Measurements from ENCODE around the gene CCDC91.
"Not testable (repeated sequence)": the region's sequence is repeated elsewhere in the genome, so short reads cannot be mapped to it uniquely, and the experiment has no call there.

The CCDC91 gene

DNA sequence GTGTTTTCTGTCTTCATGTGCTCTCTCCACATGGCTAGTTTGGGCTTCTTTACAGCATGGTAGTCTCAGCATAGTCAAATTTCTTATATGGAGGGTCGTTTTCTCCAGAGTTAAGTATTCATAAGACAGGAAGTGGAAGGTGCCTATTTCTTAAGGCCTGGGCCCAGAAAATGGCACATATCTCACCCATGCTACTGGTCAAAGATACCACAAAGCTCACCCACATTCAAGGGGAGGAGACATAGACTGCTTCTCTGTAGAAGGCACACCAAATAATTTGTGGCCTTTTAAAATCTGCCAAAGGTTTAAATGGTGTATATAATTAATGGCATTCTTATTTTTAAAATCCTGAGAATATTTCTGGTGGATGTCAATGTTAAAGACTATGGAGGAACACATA lies 44.8 kb downstream of the CCDC91 start:
- no peak for DNase-seq

DNA sequence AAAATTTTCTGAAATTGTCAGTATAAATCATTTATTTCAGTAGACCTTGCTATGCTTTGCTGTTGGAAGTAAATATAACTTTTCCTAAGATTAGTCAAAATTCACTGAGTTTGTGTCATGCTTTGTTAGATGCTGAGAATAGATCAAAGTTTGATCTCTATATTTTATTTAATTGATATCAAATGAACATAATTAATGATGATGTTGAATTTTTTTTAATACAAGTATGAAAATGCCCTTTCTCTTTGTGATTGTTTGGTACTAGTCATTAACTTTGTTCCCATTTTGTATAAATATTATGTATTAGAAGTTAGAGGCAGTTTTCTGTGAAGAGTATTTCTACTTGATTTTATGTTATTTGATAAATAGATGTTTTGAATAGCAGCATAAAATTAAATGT lies 45.7 kb downstream of the CCDC91 start:
- no peak for DNase-seq

DNA sequence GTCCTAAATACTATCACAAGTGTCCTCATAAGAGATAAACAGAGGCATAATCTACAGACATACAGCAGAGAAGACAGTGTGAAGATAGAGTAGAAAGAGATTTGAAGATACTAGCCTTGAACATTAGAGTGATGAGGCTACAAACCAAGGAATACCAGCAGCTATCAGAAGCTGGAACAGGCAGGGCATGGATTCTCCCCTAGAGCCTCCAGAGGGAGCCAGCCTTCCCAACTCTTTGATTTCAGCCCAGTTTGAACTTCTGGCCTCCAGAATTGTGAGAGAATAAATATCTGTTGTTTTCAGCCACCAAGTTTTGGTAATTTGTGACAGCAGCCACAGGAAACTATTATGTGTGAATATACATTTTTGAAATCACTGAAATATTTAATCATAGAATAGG lies 47.2 kb downstream of the CCDC91 start:
- no peak for DNase-seq

DNA sequence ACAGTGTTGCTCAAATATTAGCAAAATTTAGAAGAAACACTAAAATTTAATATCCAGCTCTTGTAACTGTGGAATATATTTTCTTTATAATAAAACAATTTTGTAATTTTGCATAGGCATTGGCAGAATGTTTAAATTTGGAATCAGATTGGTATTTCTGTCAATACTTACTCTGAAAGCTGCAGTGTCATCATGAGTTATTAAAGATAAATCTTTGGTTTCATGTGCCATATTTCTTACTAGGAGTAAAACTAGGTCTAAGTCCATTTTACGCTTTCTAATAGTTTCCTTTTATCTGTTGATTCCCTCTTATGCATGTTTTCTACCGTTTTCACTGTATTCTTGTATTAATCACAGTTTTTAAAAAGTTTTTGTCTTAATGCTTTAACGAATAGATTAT lies 49.7 kb downstream of the CCDC91 start:
- no peak for DNase-seq

DNA sequence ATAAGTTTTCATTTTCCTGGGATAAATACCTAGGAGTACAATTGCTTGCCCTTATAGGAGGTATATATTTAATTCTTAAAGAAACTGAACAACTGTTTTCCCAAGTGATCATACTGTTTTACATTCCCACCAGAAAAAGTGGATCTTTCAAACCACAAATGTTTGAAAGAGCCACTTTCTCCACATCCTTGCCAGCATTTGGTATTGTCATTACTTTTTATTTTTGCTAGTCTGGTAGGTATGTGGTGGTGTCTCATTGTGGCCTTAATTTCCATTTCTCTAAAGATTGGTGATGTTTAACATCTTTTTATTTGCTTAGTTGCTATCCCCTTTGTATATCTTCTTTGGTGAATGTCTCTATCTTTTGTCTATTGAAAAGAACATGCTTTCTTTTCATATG lies 50.6 kb downstream of the CCDC91 start:
- DNase-seq = no peak

DNA sequence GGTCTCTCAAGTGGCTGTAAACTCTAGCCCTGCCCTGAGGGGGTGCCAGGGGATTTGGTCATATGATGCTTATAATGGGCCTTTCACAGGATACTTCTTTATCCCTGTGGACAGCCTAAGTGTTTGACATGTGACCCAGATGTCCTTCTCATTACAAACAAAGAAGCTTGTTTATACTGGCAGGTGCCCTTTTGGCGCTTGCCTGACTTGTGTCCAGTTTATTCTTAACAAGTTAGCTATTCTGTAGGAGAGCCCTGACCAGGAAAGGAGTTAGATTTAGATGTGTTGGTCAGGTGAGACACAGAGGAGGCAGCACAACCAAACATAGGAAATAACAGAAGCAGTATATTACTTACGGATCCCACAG lies 51.9 kb downstream of the CCDC91 start:
- DNase-seq = no peak

DNA sequence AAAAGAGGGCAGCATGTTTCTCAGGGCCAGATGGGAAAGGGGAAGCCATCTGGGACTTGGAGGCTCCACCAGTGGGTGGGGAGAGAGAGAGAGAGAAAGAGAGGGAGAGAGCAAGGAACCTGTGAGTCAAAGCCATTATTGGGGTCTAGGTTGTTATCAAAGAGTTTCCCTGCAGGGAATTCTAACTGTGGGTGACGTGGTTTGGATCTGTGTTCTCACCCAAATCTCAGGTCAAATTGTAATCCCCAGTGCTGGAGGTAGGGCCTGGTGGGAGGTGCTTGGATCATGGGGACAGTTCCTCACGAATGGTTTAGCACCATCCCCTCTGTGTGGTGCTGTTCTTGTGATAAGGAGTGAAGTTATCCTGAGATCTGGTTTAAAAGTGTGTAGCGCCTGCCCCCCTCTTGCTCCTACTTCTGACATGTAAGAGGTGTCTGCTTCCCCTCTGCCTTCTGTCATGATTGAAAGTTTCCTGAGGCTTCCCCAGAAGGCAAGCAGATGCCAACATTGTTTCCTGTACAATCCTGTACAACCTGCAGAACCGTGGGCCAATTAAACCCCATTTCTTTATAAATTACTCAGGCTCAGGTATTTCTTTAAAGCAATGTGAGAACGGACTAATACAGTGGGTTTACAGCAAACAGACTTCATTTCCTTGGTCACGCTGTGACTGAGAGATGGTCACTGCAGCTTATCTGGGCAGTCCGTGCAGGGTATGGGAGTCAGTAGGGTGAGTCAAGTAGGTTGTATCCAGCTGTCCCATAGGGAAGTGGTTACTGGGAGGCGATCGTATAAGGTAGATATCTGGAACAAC lies 52.4 kb downstream of the CCDC91 start:
- DNase-seq = no peak

DNA sequence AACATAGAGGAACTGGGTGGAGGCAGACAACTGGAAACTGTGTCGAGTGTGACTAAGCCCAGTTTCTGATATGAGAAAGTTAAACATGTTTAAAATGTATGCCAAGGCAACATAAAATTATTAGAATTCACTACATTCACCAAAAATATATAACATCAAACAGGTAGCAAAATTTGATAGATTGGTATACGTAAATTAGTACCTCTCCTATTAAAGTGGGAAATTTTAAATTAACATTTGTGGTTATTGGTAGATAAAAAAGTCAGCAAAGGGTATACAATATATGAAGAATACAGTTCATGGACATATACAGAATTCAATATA lies 53.0 kb downstream of the CCDC91 start:
- no peak for DNase-seq

DNA sequence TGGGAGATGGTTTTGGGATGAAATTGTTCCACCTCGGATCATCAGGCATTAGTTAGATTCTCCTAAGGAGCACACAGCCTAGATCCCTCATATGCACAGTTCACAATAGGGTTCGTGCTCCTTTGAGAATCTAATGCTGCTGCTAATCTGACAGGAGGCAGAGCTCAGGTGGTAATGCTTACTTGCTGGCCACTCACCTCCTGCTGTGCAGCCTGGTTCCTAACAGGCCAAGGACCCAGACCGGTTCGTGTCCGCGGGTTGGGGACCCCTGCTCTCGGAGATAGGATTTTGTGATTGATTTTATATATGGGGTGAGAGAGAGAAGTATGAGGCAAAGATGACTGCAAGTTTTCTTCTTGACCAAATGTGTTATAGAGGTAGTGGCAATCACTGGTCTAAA lies 57.5 kb downstream of the CCDC91 start:
- no peak for DNase-seq

DNA sequence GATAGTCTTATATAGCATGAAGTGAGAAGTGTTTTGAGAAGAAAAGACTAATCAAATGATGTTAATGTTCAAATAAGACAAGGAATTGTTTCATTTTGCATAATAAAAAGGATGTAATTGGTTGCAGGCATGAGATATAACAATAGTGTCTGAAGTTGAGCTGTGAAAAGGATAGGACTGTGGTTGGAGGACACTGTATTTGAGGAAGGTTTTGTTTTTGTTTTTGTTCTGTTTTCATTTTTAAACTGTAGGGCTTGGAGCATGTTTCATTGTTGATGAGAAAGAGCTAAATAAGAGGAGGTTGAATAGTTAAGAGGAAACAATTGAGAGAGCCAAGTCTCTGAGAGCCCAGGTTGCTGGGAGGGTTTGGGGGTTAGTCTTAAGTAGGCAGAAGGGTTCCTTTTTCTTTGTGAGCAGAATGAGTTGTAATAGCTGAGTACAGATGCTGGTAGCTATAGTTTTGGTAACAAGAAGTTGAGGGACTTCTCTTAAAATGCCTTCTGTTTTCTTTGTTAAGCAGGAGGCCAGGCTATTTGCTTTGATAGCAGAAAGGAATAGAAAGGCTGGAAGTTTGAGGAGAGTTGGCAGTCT lies 58.4 kb downstream of the CCDC91 start:
- no peak for DNase-seq

DNA sequence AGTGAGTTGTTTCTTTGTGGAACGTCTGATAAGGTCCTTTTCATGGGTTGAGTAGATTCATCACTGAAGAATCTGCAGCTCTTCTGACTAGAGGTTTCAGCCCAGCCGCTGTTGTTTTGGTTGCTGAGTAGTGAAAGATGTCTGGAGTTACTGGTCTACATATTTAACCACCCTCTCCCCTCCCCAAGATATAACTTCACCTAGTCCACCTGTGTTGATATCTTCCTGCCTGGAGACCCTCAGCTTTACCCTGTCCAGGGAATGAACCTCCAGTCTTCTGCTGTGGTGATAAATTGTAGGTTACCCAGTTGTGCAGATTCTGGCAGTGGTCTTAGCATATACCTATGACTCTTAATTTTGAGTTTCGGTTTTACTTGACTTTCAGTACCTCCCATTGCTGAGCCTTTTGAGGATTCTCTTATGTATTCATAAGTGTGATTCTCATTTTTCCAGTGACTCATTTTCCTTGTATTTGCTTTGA lies 62.9 kb downstream of the CCDC91 start:
- DNase-seq = no peak

DNA sequence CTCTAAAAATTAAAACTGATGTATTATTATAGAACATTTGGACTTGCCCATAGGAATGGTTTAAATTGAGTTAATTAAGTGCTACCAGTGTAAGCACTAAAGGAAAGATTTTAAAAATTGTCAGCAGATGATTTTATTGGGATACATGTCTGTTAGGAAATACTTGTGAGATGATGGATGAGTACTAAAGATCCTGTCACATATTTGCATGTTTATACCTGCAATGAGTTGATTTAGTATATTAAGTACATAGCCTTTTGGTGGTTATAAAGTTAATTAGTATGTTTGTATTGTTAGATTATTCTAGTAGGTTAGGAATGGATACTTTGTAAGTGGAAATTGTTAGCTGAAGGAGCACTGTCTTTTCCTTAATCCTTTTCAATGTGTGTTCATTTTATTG lies 67.2 kb downstream of the CCDC91 start:
- DNase-seq = no peak

DNA sequence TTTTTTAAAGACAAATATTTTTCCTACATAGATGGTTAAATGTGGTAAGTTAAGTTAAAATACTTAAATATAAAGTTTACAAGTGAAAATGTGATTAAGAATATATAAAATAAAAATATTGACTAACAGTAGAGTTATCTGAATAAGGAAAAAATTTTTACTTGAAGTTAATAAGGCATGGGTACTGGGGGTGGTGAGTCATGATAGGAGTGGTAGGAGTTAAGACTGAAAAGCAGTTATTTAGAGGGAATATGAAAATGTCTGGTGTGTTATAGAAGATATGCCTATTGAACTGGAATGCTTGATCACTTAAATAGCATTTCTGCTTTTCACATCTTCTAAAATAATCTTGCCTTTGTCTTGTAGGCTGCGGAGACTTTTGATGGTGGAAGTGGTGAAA lies 68.7 kb downstream of the CCDC91 start:
- no peak for DNase-seq

DNA sequence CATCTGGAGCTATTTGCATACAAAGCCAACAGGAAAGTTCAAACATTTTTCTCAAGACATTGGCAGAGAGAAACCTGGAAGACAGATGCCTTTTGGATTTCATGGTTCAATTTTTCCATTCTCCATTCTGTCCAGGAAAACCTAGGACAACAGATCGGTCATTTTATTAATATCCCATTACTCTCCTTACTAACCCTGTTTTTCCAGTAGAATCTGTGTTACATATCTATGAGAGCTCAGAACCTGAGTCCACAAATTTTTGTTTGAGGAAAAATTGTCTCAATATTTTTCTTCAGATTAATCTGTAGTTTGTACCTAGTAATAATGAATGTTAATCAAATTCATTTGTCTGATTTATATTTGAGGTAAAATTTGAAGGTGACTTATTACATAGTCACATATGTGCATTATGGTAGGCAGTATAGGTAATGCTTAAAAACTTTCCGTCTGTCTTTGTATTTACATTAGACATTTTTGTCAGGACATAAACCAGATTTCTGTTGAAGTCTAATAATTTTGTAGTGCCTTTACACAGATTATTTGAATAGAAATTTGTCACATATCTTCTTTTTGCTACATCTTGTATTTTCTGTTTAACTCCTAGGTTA lies 75.3 kb downstream of the CCDC91 start:
- no peak for DNase-seq

DNA sequence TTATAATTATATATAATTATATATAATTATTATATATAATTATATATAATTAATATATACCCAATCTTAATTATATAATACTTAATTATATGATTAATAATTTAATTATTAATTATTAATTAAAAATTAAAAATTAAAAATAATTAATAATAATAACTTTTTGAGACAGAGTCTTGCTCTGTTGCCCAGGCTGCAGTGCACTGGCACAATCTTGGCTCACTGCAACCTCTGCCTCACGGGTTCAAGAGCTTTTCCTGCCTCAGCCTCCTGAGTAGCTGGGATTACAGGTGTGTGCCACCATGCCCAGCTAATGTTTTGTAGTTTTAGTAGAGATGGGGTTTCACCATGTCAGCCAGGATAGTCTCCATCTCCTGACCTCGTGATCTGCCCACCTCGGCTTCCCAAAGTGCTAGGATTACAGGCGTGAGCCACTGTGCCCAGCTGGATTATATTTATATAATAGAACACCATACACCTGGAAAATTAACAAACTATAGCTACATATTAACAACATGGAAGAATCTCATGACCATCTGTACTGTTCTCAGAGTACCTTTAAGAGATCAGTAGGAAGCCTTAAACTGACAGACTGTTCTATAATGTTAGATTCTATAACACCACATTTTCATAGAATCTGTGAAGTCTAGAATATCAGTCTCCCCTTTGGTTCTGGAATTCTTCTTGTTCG lies 77.8 kb downstream of the CCDC91 start:
- not testable (repeated sequence) for DNase-seq

DNA sequence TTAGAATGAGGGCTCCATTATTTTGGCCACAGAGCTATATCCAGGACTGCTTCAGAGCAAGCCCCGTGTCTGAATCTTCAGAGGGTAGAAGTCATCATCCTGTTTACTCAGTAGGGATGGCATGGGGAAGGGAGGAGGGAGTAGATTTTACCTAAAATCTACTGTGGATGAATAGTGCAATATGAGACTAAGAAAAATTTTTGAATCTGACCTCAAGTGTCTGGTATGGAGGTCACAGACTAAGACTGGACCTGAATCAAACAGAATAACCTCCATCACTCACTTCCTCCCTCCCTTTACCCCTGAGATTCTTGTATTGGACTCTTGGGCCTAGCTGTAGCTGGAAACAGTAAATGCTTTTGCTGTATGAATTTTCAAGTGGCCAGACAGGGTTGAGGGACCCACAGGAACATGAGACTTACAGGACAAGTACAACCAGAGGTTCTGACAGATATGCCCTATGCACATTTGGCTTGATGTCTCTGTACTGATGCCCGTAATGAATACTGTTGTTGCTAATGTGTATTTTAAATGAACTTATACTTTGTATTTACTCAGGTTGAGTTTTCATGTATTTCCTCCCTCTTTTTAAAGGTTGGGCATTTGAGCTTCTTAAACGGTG lies 78.5 kb downstream of the CCDC91 start:
- no peak for DNase-seq

DNA sequence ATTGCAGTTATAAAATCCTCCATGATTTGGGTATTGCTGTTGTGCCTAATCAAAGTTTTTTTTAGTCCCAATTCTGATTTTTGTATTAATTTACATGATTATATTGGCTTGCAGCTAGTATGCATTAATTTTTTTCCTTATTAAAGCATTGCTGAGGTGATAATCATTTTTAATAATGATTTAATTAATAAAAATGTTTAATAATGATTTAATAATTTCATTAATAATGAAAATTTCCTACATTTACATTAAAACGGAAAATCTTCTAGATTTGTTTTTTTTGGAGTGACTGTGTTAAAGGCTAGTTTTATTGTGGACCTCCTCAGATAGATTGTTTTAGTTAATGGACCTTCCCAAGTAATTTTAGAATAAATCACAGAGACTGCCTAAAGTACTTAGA lies 79.6 kb downstream of the CCDC91 start:
- DNase-seq = no peak

DNA sequence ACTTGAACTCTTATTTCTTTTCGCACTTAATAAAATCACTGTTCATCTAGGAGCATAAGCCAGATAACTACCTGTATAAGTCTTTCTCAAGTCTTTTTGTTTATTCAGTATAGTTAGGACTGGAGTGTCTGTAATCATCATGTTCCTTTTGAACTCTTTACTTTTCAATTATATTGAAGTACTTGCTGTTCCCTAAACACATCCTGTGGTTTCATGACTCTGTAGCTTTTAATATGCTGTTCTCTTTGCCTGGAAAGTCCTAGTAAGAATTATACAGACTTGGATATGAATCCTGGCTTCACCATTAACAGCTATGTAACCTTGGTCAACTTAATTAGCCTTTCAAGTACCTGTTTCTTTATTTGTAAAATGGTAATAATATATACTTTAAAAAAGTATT lies 88.2 kb downstream of the CCDC91 start:
- DNase-seq = no peak

DNA sequence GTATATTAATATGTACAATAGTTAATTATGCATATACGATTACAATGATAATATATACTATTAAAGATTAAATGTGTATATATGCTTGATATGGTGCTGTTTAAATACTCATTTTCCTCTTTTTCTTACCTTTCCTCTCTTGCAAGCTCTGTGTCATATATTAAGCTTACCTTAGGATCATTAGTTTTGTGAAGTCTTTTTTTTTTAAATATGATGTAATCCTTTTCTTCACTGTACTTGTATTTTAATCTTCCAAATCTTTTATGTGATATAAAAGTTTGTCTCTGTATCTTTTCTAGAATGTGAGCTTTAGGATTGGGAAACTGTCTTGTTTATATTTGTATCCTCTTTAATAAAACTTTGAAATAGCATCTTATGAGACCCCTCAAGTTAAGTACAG lies 88.7 kb downstream of the CCDC91 start:
- no peak for DNase-seq

DNA sequence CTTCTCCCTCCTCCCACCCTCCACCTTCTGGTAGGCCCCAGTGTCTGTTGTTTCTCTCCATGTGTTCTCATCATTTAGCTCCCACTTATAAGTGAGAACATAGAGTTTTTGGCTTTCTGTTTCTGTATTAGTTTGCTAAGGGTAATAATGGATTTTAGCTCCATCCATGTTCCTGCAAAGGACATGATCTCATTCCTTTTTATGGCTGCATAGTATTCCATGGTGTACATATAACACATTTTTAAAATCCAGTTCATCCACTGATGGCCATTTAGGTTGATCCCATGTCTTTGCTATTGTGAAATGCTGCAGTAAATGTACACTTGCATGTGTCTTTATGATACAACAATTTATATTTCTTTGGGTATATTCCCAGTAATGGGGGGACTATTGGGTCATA lies 96.1 kb downstream of the CCDC91 start:
- DNase-seq = no peak

DNA sequence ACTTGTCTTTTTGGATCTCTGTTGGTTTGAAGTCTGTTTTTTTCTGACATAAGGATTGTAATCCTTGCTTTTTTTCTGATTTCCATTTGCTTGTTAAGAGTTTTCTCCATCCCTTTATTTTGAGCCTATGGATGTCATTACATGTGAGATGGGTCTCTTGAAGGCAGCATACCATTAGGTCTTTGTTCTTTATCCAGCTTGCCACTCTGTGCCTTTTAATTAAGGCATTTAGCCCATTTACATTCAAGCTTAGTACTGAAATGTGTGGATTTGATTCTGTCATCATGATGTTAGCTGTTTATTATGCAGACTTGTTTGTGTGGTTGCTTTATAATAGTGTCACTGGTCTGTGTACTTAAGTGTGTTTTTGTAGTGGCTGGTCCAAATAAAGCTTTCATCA lies 100.0 kb downstream of the CCDC91 start:
- no peak for DNase-seq

DNA sequence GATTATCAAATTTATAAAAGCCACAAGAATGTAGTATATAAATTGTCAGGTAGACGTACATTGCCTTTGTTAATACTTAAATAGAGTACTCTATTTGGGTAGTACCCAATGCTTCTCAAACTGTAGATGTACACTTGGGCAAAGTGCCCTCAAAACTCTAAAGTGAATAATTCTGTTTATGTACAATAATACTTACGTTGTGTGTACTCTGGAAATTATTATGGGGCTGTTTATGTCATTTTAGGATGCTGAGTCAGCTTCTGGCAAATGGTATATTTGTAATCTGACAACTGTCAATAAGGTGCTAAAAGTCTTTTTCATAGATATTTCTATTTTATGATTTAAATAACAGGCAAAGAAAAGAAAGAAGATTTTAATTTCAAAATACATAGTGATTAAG lies 102.4 kb downstream of the CCDC91 start:
- no peak for DNase-seq

DNA sequence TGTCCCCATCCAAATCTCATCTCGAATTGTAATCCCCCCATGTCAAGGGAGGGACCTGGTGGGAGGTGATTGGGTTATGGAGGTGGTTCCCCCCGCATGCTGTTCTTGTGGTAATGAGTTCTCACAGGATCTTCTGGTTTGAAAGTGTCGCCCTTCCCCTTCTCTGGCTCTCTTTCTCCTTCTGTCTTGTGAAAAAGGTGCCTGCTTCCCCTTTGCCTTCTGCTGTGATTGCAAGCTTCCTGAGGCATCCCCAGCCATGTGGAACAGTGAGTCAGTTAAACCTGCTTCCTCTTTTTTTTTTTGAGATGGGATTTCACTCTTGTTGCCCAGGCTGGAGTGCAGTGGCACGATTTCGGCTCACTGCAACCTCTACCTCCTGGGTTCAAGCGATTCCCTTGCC lies 104.0 kb downstream of the CCDC91 start:
- no peak for DNase-seq

DNA sequence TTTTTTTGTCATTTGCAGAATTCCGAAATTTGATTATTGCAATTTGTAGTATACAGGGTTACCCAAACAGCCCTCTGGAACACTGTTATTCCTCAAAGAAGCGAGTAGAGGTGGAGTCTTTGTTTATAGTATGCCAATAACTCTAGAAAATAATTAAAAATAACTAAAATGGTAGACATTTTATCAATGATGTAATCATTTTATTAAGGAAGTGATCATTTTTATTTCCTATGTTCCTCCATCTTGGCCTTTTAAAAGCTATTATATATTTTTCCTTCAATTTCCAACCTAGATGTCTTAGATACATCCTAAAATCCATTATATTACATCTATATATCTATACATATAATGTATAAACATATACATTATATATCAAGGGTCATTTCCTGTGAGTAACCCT lies 106.0 kb downstream of the CCDC91 start:
- no peak for DNase-seq

Measured in NCI-H1048 (cell line).